K562 (cell line): ENCODE results near the gene CD1E.

Source experiments
- MCM5 ChIP-seq: fragments of 450-650 bp; IDR thresholded peaks from 2 replicates; pipeline ENCODE4 v1.6.1; 2016; ENCODE audit warnings: low read depth
- RB1 ChIP-seq: fragments of 450-650 bp; IDR thresholded peaks from 2 replicates; pipeline ENCODE4 v1.6.1; 2017; ENCODE audit warnings: low read depth, mild to moderate bottlenecking
- XRCC3 ChIP-seq: fragments of 450-650 bp; IDR thresholded peaks from 2 replicates; pipeline ENCODE4 v1.6.1; 2017; ENCODE audit warnings: mild to moderate bottlenecking, moderate library complexity
- ZNF133 ChIP-seq: fragments of 250-450 bp; sonication (Bioruptor Pico); IDR thresholded peaks from 2 replicates; pipeline ENCODE4 v1.4.0; 2020; ENCODE audit warnings: mild to moderate bottlenecking
- ZNF232 ChIP-seq: sonication (generic); formaldehyde crosslinking; IDR thresholded peaks from 2 replicates; pipeline ENCODE4 v1.8.0; 2022; ENCODE audit warnings: mild to moderate bottlenecking, missing genetic modification reagents
- TF ChIP-seq, protein P1 (sequence below): fragments of 450-650 bp; IDR thresholded peaks from 2 replicates; pipeline ENCODE4 v1.6.1; 2016; ENCODE audit warnings: missing biosample characterization, missing genetic modification characterization

- TF ChIP-seq ZNF133 (CRISPR knock-in tag) (no peak), ZNF232 (CRISPR knock-in tag) (no peak), MCM5 (no peak), RB1 (no peak), XRCC3 (no peak)
- TF ChIP-seq, protein P1, sequence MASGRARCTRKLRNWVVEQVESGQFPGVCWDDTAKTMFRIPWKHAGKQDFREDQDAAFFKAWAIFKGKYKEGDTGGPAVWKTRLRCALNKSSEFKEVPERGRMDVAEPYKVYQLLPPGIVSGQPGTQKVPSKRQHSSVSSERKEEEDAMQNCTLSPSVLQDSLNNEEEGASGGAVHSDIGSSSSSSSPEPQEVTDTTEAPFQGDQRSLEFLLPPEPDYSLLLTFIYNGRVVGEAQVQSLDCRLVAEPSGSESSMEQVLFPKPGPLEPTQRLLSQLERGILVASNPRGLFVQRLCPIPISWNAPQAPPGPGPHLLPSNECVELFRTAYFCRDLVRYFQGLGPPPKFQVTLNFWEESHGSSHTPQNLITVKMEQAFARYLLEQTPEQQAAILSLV (tag): no peak
Observed at GRCh38 chr1:158355773-158356285, 2.1 kb downstream of the CD1E start.
